ENCODE data around the gene ATP5MC2. TPM values are rescaled to one million over a fixed set of nuclear protein-coding genes. Genes with fewer than 3 reads are reported as not detected.

Gene ATP5MC2
- total RNA-seq, 1 experiment from 2014 or later, result 444 TPM

Other genes with a start within 250 kb of the ATP5MC2 start
- 59.6 and 110 TPM in 2 replicates for gene PRR13, start 234.3 kb downstream of the ATP5MC2 start, total RNA-seq (2014; rRNA removed; shearing (Covaris generic))
- gene PCBP2, start 224.0 kb downstream of the ATP5MC2 start, total RNA-seq (2014; rRNA removed; shearing (Covaris generic)), result 187 and 206 TPM in 2 replicates
- gene MAP3K12, start 176.6 kb downstream of the ATP5MC2 start, total RNA-seq (2014; rRNA removed; shearing (Covaris generic)), result 9.1 and 14.3 TPM in 2 replicates
- 46.4 and 47.0 TPM in 2 replicates for gene TARBP2, start 174.8 kb downstream of the ATP5MC2 start, total RNA-seq (2014; rRNA removed; shearing (Covaris generic))
- gene NPFF, start 168.6 kb downstream of the ATP5MC2 start, total RNA-seq (2014; rRNA removed; shearing (Covaris generic)), result not detected in 2 replicates
- gene ATF7, start 49.7 kb downstream of the ATP5MC2 start, total RNA-seq (2014; rRNA removed; shearing (Covaris generic)), result 6.1 and 12.4 TPM in 2 replicates
- gene CALCOCO1, start 51.4 kb upstream of the ATP5MC2 start, total RNA-seq (2014; rRNA removed; shearing (Covaris generic)), result 24.3 and 33.5 TPM in 2 replicates
- gene CISTR, start 75.9 kb upstream of the ATP5MC2 start, total RNA-seq (2014; rRNA removed; shearing (Covaris generic)), result not detected in 2 replicates